Measurements from ENCODE around the gene DCAF17.
"Not testable (repeated sequence)": the region's sequence is repeated elsewhere in the genome, so short reads cannot be mapped to it uniquely, and the experiment has no call there.

DCAF17 gene

DNA sequence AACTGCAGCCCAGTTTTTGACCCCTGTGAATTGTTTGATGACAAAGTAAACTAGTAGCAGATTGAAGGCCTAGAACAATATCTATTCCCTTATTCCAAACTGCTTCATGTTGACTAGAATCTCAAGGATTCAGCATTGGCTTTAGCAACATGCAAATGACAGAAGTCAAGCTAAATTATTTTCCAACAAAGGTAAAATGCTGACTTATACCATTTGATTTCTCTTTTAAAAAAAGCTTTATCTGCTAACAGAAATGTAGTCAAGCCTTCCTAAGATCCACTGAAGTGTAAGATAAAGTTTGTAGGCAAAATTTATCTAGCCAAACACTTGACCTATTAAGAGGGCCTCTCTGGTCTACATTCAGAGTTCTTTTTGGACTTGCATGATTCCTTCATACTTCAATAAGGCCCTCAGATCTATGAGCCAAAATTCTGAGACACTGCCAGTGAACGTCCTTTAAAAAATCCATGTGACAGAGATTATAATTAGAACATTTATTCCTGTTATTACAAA, 78.7 kb downstream of the DCAF17 start:
- no peak for DNase-seq (ENCODE audit: low read depth, low spot score)

DNA sequence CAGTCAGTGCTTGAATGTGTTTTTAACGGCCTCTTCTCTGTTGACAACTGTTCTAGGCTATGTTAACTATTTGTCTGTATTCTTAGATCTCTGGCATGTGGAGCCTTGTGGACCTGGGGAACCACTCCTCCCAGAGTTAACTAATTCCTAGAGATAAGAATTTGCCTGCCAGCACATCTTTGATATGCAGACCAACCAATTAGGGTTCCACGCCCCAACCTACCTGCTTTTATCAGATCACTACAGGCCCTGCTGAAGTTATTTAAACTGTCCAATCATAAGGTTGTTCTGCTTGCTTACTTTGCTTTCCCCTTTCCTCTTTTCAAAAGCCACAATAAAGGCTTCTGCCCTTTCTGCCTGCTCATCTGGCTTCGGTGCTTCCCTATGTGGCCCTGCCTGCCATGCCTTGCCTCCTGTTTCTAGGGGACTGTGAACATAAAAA, 79.7 kb downstream of the DCAF17 start:
- no peak for DNase-seq (ENCODE audit: low read depth, low spot score)

DNA sequence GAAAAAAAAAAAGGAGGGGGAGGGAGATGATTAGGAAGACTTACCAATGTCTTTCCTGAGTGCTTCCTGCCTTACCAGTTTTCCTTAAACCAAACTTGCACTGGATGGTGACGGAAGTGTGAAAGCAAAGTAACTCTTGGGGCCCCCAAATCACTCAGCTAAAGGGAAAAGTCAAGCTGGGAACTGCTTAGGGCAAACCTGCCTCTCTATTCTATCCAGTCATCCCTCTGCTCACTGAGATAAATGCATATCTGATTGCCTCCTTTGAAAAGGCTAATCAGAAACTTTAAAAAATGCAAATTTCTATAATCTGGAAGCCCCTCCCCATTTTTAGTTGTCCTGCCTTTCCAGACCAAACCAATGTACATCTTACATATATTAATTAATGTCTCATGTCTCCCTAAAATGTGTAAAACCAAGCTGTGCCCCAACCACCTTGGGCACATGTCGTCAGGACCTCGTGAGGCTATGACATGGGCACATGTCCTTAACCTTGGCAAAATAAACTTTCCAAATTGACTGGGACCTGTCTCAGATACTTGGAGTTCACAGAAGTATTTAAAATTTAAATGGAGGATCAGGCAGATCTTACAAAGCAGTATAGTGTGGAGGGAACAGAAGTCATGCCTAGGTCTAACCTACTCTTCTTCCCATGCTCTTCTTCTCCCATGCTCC, 81.0 kb downstream of the DCAF17 start:
- DNase-seq (ENCODE audit: low read depth, low spot score), result no peak

DNA sequence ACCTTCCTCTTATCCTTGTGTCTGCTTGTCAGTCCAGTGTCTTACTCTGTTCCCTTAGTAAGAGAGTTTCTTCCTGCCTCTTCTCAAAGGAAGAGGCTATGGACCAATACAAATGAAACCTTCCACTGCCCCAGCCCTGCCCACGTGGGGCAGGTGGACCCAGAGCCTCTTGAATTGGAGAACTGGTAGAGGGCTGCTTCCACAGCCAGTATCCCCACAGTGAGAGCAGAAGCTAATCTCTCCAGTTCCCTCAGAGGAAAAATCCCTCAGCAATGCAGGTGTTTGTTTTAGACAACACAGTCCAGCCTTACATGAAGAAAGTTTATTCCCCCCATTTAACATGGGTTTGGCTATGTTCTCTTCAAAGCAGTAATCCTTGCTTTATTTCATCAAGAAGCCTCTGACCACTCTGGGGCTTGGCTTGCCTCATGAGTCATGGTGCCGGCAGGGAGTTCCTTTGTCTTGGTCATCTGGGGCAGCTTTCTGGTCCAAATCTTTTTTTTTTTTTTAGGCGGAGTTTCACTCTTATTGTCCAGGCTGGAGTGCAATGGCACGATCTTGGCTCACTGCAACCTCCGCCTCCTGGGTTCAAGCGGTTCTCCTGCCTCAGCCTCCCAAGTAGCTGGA, 81.8 kb downstream of the DCAF17 start:
- DNase-seq (ENCODE audit: low read depth, low spot score), result no peak

DNA sequence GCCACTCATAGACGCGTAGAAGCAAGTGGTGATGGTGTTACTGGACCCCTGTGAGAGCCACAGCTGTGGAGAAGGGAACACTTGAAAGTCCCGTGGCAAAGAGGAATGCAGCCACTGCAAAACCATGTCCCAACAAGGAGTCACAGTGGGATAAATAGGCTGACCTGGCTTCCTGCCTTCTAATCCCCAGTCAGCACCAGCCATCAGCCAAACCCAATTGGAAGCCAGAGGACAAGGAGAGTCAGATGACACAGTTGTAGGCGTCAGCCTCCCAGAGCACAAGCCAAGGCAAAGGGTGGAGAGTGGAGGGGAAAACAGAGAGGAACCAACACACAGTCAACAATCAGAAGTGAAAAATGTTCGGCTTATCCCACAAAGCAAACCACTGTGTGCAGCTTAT, 82.8 kb downstream of the DCAF17 start:
- no peak for DNase-seq (ENCODE audit: low read depth, low spot score)

DNA sequence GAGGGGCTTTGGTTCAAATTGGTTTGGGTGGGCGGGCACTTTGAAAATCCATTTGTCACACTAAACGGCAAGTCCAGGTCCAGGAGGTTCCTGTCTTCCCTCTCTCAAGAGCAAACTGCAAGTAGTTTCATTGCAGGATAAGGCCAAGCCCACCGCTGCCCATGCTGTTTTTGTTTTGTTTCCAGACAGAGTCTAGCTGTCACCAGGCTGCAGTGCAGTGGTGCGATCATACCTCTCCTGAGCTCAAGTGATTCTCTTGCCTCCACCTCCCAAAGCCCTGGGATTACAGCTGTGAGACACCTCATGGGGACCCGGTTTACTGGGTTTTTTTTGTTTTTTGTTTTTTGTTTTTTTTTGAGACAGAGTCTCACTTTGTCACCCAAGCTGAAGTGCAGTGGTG, 86.4 kb downstream of the DCAF17 start:
- no peak for DNase-seq (ENCODE audit: low read depth, low spot score)

DNA sequence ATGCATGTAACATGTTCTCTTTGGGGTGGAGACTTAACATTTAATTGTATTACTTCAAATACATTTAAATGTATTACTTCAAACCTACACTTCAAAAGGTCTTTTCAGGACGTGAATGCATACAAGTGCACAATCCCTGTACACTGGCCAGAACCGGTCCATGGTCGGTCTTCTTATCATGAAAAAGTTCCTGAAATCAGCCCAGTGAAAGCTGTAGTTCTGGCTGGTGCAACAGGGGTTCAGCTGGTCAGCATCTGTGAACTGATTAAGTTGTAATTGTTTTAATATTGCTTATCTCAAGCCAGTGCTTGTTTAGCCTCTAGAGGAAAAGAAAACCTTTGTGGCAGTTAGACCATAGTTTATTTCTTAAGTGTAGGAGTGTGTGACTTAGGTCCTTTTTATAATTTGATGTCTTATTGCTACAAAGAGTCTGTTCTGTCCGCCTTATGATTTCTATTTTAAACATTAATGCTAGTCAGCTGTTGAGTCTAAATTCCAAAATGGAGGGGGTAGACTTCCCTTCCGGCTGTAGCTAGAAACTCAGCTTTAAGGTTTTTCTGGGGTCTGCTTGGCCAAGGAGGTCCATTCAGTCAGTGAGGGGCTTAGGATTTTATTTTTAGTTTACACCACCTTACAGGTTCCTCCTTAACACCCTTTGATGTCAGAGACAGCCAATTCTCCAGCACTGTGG, 87.5 kb downstream of the DCAF17 start:
- no peak for DNase-seq (ENCODE audit: low read depth, low spot score)

DNA sequence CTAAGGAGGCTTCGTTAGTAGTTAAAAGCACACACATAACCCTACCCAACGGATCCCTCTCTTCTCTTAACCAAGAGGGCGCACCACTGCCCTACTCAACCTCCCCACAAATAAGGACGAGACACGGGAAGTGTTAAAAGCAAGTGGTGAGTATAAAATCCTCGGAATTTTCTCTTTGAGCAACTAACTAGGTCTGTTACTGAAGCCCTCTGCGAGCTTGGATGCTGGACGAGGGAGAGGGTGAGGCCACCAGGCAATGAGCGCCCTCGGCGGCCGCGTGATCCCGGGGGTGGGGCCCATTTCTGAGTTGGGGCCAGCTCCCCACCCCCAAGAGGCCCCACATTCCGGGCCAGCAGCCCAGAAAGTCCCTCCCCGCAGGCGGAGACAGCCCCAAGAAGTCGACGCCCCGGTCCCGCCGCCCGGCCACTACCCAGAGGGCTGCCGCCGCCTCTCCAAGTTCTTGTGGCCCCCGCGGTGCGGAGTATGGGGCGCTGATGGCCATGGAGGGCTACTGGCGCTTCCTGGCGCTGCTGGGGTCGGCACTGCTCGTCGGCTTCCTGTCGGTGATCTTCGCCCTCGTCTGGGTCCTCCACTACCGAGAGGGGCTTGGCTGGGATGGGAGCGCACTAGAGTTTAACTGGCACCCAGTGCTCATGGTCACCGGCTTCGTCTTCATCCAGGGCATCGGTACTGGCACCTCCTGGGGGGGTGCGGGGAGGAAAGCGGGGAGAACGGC, 88.2 kb downstream of the DCAF17 start, which contains the start of gene CYBRD1:
Gene CYBRD1, plus strand, starts transcription at position 423 of the 736 bp plus-strand sequence. Its CDS starts 72 bp downstream, at position 495.
- DNase-seq (ENCODE audit: low read depth, low spot score), result no peak

DNA sequence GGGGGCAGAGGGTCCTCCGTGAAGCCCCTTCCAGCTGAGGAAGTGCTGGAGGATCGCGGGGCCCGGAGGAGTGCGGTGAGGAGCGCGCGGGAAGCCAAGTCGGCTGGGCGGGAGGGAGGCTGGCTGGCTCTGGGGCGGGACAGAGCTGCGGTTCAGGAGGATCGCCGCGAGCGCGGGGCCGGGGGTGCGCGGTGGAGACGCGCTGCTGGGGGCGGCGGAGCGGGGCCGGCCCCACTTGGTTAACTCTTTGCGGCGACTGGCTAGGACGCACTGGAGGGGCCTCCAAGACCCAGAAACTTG, 88.7 kb downstream of the DCAF17 start:
- no peak for DNase-seq (ENCODE audit: low read depth, low spot score)

DNA sequence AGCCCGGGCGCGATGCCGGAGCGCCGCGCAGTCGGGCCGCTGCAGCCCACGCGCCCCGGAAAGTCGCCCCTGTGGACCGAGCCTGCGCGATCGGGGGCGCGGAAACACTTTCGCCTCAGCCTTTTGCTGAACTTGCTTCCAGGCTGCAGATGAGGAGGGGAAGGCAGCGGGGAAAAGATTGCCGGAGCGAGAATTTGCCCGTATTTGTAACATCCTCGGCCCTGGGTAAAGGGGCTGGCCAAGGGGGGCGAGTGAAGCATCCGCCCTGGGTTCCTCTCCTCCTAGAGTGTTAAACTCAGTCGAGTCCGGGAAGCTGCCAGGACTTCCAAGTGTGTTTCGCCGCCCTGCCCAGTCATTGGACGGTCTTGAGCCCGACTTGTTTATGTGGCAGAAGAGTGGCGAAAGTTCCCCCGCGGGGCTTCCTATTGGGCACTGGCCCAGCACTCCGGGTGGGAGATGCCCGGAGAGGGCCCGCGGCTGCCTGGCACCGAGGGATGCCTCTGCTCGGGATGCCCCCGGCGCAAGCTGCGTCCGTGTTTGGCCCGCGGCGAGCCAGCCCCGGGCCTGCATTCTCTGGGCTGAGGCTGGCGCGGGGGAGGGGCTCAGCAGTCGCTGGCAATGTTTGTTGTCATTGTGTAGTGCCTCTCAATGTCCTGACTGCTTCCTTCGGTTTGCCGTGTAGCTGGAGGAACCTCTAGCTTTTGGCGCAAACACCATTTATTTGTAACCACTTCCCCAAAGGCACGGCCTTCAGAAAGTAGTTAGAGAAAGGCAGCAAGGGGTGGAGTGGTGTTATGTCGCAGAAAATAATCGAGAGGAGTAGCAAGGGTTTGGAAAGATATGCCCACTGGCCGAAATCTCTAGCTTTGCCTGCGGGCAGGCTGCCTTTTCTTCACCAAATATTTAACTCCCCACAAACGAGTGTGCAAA, 89.3 kb downstream of the DCAF17 start:
- peak; percentile 28 for DNase-seq (ENCODE audit: low read depth, low spot score)

DNA sequence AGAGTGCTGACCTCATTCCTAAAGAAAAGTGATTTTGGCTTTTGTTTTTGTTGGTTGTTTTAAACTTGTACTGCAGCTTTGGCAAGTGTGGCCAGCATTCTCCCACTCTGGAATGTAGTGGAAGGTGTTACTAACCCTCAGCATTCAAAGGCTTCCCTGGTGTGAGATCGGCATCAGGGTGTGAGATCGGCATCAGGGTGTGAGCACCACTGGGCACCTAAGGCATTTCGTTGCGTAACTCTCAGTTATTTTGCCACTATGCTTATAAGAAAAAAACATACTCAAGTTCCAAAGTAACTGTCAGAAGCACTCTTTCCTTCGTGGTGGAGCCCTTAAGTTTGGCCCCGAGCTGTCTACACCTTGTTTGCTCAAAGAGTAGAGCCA, 90.0 kb downstream of the DCAF17 start:
- DNase-seq (ENCODE audit: low read depth, low spot score), result no peak

DNA sequence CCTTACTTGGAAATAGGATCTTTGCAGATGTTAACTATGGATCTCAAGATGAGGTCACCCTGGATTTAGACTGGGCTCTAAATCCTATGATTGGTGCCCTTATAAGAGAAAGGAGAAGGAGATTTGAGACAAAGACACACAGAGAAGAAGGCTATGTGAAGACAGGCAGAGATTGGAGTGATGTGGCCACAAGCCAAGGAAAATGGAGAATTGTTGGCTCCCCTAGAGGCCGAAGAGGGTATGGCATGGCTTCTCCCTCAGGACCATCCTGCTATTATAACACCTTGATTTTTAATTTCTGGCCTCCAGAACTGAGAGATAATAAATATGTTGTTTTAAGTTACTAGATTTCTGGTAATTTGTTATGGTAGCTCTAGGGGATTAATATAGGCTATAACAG, 95.9 kb downstream of the DCAF17 start:
- DNase-seq (ENCODE audit: low read depth, low spot score), result no peak

DNA sequence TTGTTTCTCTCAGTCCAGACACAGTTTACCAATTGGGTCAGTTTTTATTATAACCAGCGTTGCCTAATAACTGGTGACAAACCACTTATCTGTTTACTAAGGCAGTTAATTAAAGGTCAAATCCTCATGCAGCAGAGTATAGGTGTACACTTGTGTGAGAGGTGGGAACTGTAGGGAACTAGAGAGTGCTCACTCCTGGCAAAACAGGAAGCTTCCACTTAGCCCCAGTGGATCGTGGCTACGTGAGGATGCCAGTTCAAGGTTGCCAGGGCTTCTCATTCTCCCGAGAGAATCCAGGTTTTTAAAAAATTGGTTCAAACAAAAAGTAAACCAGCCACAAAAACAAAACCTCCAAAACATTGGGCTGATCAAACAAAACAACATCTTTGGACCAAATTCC, 96.4 kb downstream of the DCAF17 start:
- DNase-seq (ENCODE audit: low read depth, low spot score), result no peak

DNA sequence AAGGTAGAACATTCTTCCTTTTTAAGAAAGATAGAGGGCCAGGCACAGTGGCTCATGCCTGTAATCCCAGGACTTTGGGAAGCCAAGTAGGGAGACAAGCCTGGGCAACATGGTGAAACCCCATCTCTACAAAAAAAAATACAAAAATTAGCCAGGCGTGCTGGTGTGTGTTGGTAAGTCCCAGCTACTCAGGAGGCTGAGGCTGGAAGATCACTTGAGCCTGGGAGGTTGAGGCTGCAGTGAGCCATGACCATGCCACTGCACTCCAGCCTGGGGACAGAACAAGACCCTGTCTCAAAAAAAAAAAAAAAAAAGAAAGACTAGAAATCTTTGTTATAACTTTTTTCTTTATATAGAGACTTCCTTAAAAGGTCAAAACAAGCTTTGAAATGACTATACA, 96.8 kb downstream of the DCAF17 start:
- DNase-seq (ENCODE audit: low read depth, low spot score), result not testable (repeated sequence)

DNA sequence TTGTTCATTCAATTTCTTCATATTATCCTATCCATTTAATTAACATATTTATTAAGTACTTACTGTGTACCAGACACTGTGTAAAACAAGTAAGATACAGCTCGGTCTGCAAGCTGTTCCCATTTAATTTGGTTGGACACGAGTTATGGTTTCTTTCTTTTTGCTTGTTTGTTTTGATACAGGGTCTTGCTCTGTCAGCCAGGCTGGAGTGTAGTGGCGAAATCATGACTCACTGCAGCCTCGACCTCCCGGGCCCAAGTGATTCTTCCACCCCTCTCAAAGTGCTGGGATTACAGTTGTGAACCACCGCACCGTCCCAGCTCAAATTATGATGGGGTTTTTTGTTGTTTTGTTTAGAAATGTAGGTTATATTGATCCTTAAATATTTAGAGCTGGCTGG, 97.3 kb downstream of the DCAF17 start:
- DNase-seq (ENCODE audit: low read depth, low spot score), result no peak

DNA sequence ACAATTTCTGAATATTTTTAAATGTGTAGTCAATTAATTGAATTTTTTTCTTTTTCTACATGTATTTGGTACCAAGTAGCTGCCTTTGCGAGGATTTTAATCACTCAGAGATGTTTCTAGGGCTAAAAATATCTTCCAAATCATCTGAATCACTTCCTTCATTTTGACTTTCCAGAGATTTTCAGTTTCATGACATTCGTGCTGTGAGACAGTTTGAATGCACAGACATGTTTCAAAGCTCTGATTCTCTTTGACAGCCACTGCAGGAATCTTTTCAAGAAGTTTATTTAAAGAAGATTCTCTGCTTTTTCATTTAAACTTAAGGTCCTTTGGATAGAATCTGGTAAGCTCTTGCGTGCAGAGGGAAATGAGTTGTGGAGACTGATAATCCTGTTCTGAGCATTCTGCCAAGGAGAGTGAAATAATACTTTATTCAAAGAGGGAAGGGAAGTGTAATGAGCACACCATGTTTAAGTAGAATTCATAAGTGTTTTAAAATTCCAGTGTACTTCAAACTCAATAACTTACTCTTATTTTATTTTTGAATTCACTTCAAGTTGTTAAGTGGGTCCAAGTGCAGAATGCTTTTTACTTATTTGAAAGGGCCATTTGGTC, 97.9 kb downstream of the DCAF17 start:
- DNase-seq (ENCODE audit: low read depth, low spot score), result no peak

DNA sequence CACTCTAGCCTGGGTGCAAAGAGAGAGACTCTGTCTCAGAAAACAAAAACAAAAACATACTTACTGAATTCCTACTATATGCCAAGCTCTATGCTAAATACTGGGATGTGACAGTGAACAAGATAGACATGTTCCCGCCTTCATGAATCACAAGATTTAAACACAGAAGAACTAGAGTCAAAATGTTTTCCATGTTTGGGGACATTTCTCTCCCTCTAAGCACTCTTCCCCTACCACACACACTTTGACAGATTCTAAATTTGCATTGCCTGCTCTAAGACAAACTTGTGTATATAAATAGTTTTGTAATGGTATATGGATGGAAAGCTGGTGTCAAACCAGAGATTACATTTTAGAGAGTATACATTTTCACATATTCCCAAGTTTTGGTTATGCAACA, 99.3 kb downstream of the DCAF17 start:
- DNase-seq (ENCODE audit: low read depth, low spot score), result no peak

Data from iPS DF 19.7 (cell line).